Testis (tissue), 2 donors: ENCODE data around the gene FAM107B.

Experiments used
- CTCF ChIP-seq, 3 experiments: fragments of 450-650 bp in 2 of 3; fragments of 200-600 bp in 1 of 3; sonication (generic) in 1 of 3; IDR thresholded peaks; one replicate each; pipeline ENCODE4 v1.5.1; 2016 to 2019; ENCODE audit warnings: antibody characterized with exemption in 3 of 3, mild to moderate bottlenecking in 2 of 3, moderate library complexity in 1 of 3
- POLR2A ChIP-seq: fragments of 450-650 bp; IDR thresholded peaks from one replicate; pipeline ENCODE4 v1.6.1; 2017; ENCODE audit warnings: antibody characterized with exemption, mild to moderate bottlenecking, moderate library complexity

- no peak for TF ChIP-seq CTCF (IDR thresholded peaks at IDR 0.05)
- TF ChIP-seq POLR2A, result no peak
These were observed 49.3 kb upstream of the FAM107B start for GRCh38 chr10:14823966-14824365.
